GM23338 (cell line): ENCODE measurements around the gene PXT1. TPM values are rescaled to one million over a fixed set of nuclear protein-coding genes. Genes with fewer than 3 reads are reported as not detected.

Source experiments
- ATAC-seq: fragments of 200-7000 bp; cut with Tn5 transposase; 3 replicates; pipeline ENCODE4 v1.9.1; 2020
- DNase-seq: peaks from one replicate; pipeline ENCODE4 v3.0.0-alpha.2; 2015; ENCODE audit warnings: low spot score
- H2AFZ ChIP-seq: fragments of 200-600 bp; sonication (generic); 2 replicates; pipeline ENCODE4 v1.8.0; 2016; ENCODE audit warnings: antibody characterized with exemption, mild to moderate bottlenecking, moderate library complexity
- H3F3A ChIP-seq: fragments of 200-600 bp; sonication (generic); replicated peaks from 2 replicates; pipeline ENCODE4 v1.8.0; 2017; ENCODE audit warnings: antibody characterized with exemption, mixed run types, low read depth
- H3K27ac ChIP-seq: fragments of 200-600 bp; sonication (generic); 2 replicates; pipeline ENCODE4 v1.6.1; 2016; ENCODE audit warnings: low read depth
- H3K27me3 ChIP-seq: fragments of 200-600 bp; sonication (generic); 2 replicates; pipeline ENCODE4 v1.8.0; 2016; ENCODE audit warnings: mild to moderate bottlenecking, mixed run types, moderate library complexity; ENCODE audit not compliant: insufficient read depth
- H3K36me3 ChIP-seq: fragments of 200-600 bp; sonication (generic); 2 replicates; pipeline ENCODE4 v1.8.0; 2016; ENCODE audit warnings: mild to moderate bottlenecking; ENCODE audit not compliant: insufficient read depth
- H3K4me1 ChIP-seq: fragments of 200-600 bp; sonication (generic); 2 replicates; pipeline ENCODE4 v1.8.0; 2016; ENCODE audit warnings: mild to moderate bottlenecking, moderate library complexity; ENCODE audit not compliant: insufficient read depth
- H3K4me2 ChIP-seq: fragments of 200-600 bp; sonication (generic); 2 replicates; pipeline ENCODE4 v1.7.1; 2017; ENCODE audit warnings: mixed run types
- H3K4me3 ChIP-seq: fragments of 200-600 bp; sonication (generic); 2 replicates; pipeline ENCODE4 v1.6.1; 2016; ENCODE audit warnings: mixed run types
- H3K79me2 ChIP-seq: fragments of 200-600 bp; sonication (generic); replicated peaks from 2 replicates; pipeline ENCODE4 v1.8.0; 2017; ENCODE audit warnings: mild to moderate bottlenecking; ENCODE audit not compliant: insufficient read depth
- H3K9me2 ChIP-seq: fragments of 200-600 bp; sonication (generic); 2 replicates; pipeline ENCODE4 v1.8.0; 2017; ENCODE audit not compliant: insufficient read depth
- H4K20me1 ChIP-seq: fragments of 200-600 bp; sonication (generic); replicated peaks from 2 replicates; pipeline ENCODE4 v1.8.0; 2017; ENCODE audit warnings: mild to moderate bottlenecking; ENCODE audit not compliant: insufficient read depth
- H3K27ac Mint-ChIP-seq: 2 replicates; pipeline ENCODE4 v1.8.0; 2020; ENCODE audit warnings: inconsistent platforms, mild to moderate bottlenecking, moderate library complexity, mixed read lengths
- H3K27me3 Mint-ChIP-seq: 3 replicates; pipeline ENCODE4 v1.8.0; 2022; ENCODE audit warnings: low read depth, mild to moderate bottlenecking, moderate library complexity, mixed read lengths, inconsistent platforms; ENCODE audit not compliant: insufficient read depth, poor library complexity
- H3K36me3 Mint-ChIP-seq: 3 replicates; pipeline ENCODE4 v1.8.0; 2021; ENCODE audit warnings: low read depth, mild to moderate bottlenecking, inconsistent platforms, moderate library complexity, mixed read lengths
- H3K4me1 Mint-ChIP-seq: 3 replicates; pipeline ENCODE4 v1.8.0; 2020; ENCODE audit warnings: mild to moderate bottlenecking, inconsistent platforms, mixed read lengths
- H3K4me3 Mint-ChIP-seq: 3 replicates; pipeline ENCODE4 v1.8.0; 2021; ENCODE audit warnings: moderate library complexity, mild to moderate bottlenecking, inconsistent platforms, mixed read lengths
- H3K9me3 Mint-ChIP-seq: 3 replicates; pipeline ENCODE4 v1.8.0; 2020; ENCODE audit warnings: moderate library complexity, mild to moderate bottlenecking, inconsistent platforms, mixed read lengths
- CREB1 ChIP-seq: fragments of 250-450 bp; sonication (Bioruptor Pico); IDR thresholded peaks from 2 replicates; pipeline ENCODE4 v1.5.0; 2020; ENCODE audit warnings: low read depth, mild to moderate bottlenecking, moderate library complexity
- ETS1 ChIP-seq: IDR thresholded peaks from 2 replicates; pipeline ENCODE4 v1.6.1; 2016; ENCODE audit warnings: antibody characterized with exemption
- EZH2 ChIP-seq: fragments of 200-600 bp; sonication (generic); IDR thresholded peaks from one replicate; pipeline ENCODE4 v1.8.0; 2017; ENCODE audit warnings: antibody characterized with exemption, mild to moderate bottlenecking, low read depth; ENCODE audit not compliant: unreplicated experiment
- EZH2phosphoT487 ChIP-seq: fragments of 200-600 bp; sonication (generic); IDR thresholded peaks from one replicate; pipeline ENCODE4 v1.8.1; 2018; ENCODE audit warnings: antibody characterized with exemption; ENCODE audit not compliant: unreplicated experiment
- JUNB ChIP-seq: IDR thresholded peaks from one replicate; pipeline ENCODE4 v1.6.1; 2016; ENCODE audit warnings: antibody characterized with exemption; ENCODE audit not compliant: unreplicated experiment
- NANOG ChIP-seq: IDR thresholded peaks from 2 replicates; pipeline ENCODE4 v1.6.1; 2016; ENCODE audit warnings: antibody characterized with exemption, borderline replicate concordance
- POLR2AphosphoS5 ChIP-seq: IDR thresholded peaks from 2 replicates; pipeline ENCODE4 v1.6.1; 2016; ENCODE audit warnings: antibody characterized with exemption, low read depth
- REST ChIP-seq: IDR thresholded peaks from one replicate; pipeline ENCODE4 v1.6.1; 2018; ENCODE audit warnings: antibody characterized with exemption; ENCODE audit not compliant: unreplicated experiment
- STAT1 ChIP-seq: IDR thresholded peaks from one replicate; pipeline ENCODE4 v1.6.1; 2016; ENCODE audit warnings: antibody characterized with exemption; ENCODE audit not compliant: unreplicated experiment
- ZNF114 ChIP-seq: fragments of 250-450 bp; sonication (Bioruptor Pico); IDR thresholded peaks from 2 replicates; pipeline ENCODE4 v1.5.0; 2020; ENCODE audit warnings: mild to moderate bottlenecking, moderate library complexity
- ZNF331 ChIP-seq: fragments of 250-450 bp; sonication (Bioruptor Pico); IDR thresholded peaks from 2 replicates; pipeline ENCODE4 v1.5.0; 2020; ENCODE audit warnings: low read depth, mild to moderate bottlenecking, moderate library complexity
- ZNF462 ChIP-seq: fragments of 250-450 bp; sonication (Bioruptor Pico); IDR thresholded peaks from 2 replicates; pipeline ENCODE4 v1.5.0; 2020; ENCODE audit warnings: mild to moderate bottlenecking, moderate library complexity
- polyA plus RNA-seq: library from polyadenylated mRNA; unstranded; fragments of >200 nt; fragmentation: Nextera tagmentation; extraction: Ambion mirVana; gene quantifications from 2 replicates; pipeline ENCODE4 v1.2.1, GENCODE V29; 2016
- total RNA-seq: library from RNA; depleted of rRNA; stranded (reverse); fragments of >200 nt; shearing (Covaris generic); gene quantifications from 2 replicates; pipeline ENCODE4 v1.2.3, GENCODE V29; 2014

PXT1 gene
- total and polyA plus RNA-seq, 2 experiments from 2014 or later, result 0.14 TPM; not detected in 1

- 0 out of 2 replicates have a peak, but pooled peaks cover 3% of the 10 kb centered on the region for H3K4me1 ChIP-seq
Observed at GRCh38 chr6:36371211-36371610, 71.4 kb downstream of the PXT1 start.

More at GRCh38 chr6:36371211-36371610, 71.4 kb downstream of the PXT1 start:
- Histone ChIP-seq H3K27me3 (no peaks in the 10 kb centered on the region), H3K27ac (no peak overlapping the region), H3K4me3 (no peak overlapping the region), H3F3A (no peaks in the 10 kb centered on the region), H3K79me2 (no peaks in the 10 kb centered on the region), H3K4me2 (no peak overlapping the region), H3K36me3 (no peaks in the 10 kb centered on the region), H4K20me1 (no peaks in the 10 kb centered on the region), H3K9me2 (no peaks in the 10 kb centered on the region), H2AFZ (no peak overlapping the region)
- DNase-seq (no peak), ATAC-seq (no peak)
- Mint-ChIP-seq H3K27ac (no peak overlapping the region), H3K36me3 (peaks cover 4% of the 10 kb centered on the region; the same call in 1 of the 3 replicates), H3K4me3 (no peak overlapping the region), H3K4me1 (peaks cover 11% of the 10 kb centered on the region), H3K9me3 (no peaks in the 10 kb centered on the region), H3K27me3 (peaks cover 10% of the 10 kb centered on the region)
- no peak for TF ChIP-seq ZNF331
- TF ChIP-seq ETS1, result no peak
- no peak for TF ChIP-seq ZNF462 (CRISPR knock-in tag)
- no peak for TF ChIP-seq NANOG
- no peak for TF ChIP-seq EZH2
- no peak for TF ChIP-seq CREB1
- no peak for TF ChIP-seq POLR2AphosphoS5
- no peak for TF ChIP-seq ZNF114 (CRISPR knock-in tag)
- no peak for TF ChIP-seq STAT1
- TF ChIP-seq JUNB, result no peak
- no peak for TF ChIP-seq REST
- no peak for TF ChIP-seq EZH2phosphoT487
